HepG2 (cell line): Measurements from ENCODE around the gene SIK3. TPM values are rescaled to one million over a fixed set of nuclear protein-coding genes. Genes with fewer than 3 reads are reported as not detected.

Source experiments
- AGO1 ChIP-seq: fragments of 200-400 bp; formaldehyde crosslinking; IDR thresholded peaks from 2 replicates; pipeline ENCODE4 v1.6.1; 2017; ENCODE audit warnings: mild to moderate bottlenecking, low read depth, low read length, moderate library complexity; ENCODE audit not compliant: poor library complexity, severe bottlenecking
- BATF2 ChIP-seq: sonication (generic); formaldehyde crosslinking; IDR thresholded peaks from 2 replicates; pipeline ENCODE4 v1.8.0; 2022; ENCODE audit warnings: mild to moderate bottlenecking, missing genetic modification reagents, moderate library complexity
- BCLAF1 ChIP-seq: fragments of 450-650 bp; IDR thresholded peaks from 2 replicates; pipeline ENCODE4 v1.6.1; 2017; ENCODE audit warnings: mild to moderate bottlenecking
- FOXA1 ChIP-seq, 2 experiments: fragments of 450-650 bp in 1 of 2; sonication (generic) in 1 of 2; formaldehyde crosslinking in 1 of 2; IDR thresholded peaks; 2 replicates each; pipeline versions ENCODE4 v1.4.0 to v1.6.1; 2016 to 2020; ENCODE audit warnings: missing genetic modification reagents in 1 of 2
- FOXJ3 ChIP-seq: sonication (generic); formaldehyde crosslinking; IDR thresholded peaks from 2 replicates; pipeline ENCODE4 v1.4.0; 2020; ENCODE audit warnings: missing genetic modification reagents, mild to moderate bottlenecking, borderline replicate concordance
- GFI1 ChIP-seq: sonication (generic); formaldehyde crosslinking; IDR thresholded peaks from 2 replicates; pipeline ENCODE4 v1.5.0; 2020; ENCODE audit warnings: missing genetic modification reagents, mild to moderate bottlenecking, borderline replicate concordance
- MTF2 ChIP-seq: sonication (generic); formaldehyde crosslinking; IDR thresholded peaks from 2 replicates; pipeline ENCODE4 v1.5.0; 2020; ENCODE audit warnings: missing genetic modification reagents, borderline replicate concordance
- NAIF1 ChIP-seq: sonication (generic); formaldehyde crosslinking; IDR thresholded peaks from 2 replicates; pipeline ENCODE4 v1.5.0; 2020; ENCODE audit warnings: mild to moderate bottlenecking, missing genetic modification reagents, borderline replicate concordance
- NONO ChIP-seq, 2 experiments: fragments of 450-650 bp in 1 of 2; sonication (generic) in 1 of 2; formaldehyde crosslinking in 1 of 2; IDR thresholded peaks in 1 of 2; conservative IDR thresholded peaks in 1 of 2; 2 replicates each; pipeline versions ENCODE4 v1.6.1 to v1.8.0; 2017 to 2022; ENCODE audit warnings: mild to moderate bottlenecking in 1 of 2, missing genetic modification reagents in 1 of 2, moderate library complexity in 1 of 2
- RELA ChIP-seq: sonication (generic); formaldehyde crosslinking; IDR thresholded peaks from 2 replicates; pipeline ENCODE4 v1.4.0; 2020; ENCODE audit warnings: missing genetic modification reagents
- REPIN1 ChIP-seq: sonication (generic); formaldehyde crosslinking; IDR thresholded peaks from 2 replicates; pipeline ENCODE4 v1.8.0; 2022; ENCODE audit warnings: missing genetic modification reagents, low read depth, mild to moderate bottlenecking, borderline replicate concordance
- SETDB1 ChIP-seq: sonication (generic); formaldehyde crosslinking; IDR thresholded peaks from 2 replicates; pipeline ENCODE4 v1.5.1; 2020; ENCODE audit warnings: missing genetic modification reagents, mild to moderate bottlenecking, borderline replicate concordance
- SMC3 ChIP-seq: IDR thresholded peaks from 2 replicates; pipeline ENCODE4 v1.6.1; 2011; ENCODE audit warnings: low read length, improper control_type of control experiment
- SP140L ChIP-seq: sonication (generic); formaldehyde crosslinking; IDR thresholded peaks from 2 replicates; pipeline ENCODE4 v1.4.0; 2020; ENCODE audit warnings: missing genetic modification reagents, borderline replicate concordance
- TARDBP ChIP-seq: sonication (generic); formaldehyde crosslinking; IDR thresholded peaks from 2 replicates; pipeline ENCODE4 v1.8.0; 2022; ENCODE audit warnings: mild to moderate bottlenecking, missing genetic modification reagents
- THYN1 ChIP-seq: sonication (generic); formaldehyde crosslinking; IDR thresholded peaks from 2 replicates; pipeline ENCODE4 v1.8.1; 2023; ENCODE audit warnings: low read depth, mild to moderate bottlenecking, moderate library complexity, missing genetic modification reagents, borderline replicate concordance
- ZNF607 ChIP-seq: sonication (generic); formaldehyde crosslinking; IDR thresholded peaks from 2 replicates; pipeline ENCODE4 v1.5.1; 2020; ENCODE audit warnings: missing genetic modification reagents, mild to moderate bottlenecking, borderline replicate concordance
- ZNF724P ChIP-seq: sonication (generic); formaldehyde crosslinking; IDR thresholded peaks from 2 replicates; pipeline ENCODE4 v1.8.0; 2022; ENCODE audit warnings: missing genetic modification reagents, borderline replicate concordance
- ZNF776 ChIP-seq: sonication (generic); formaldehyde crosslinking; IDR thresholded peaks from 2 replicates; pipeline ENCODE4 v1.4.0; 2020; ENCODE audit warnings: mild to moderate bottlenecking, missing genetic modification reagents
- polyA plus RNA-seq, 8 experiments: library from polyadenylated mRNA; depleted of rRNA in 3 of 8; stranded (reverse) in 7 of 8; unstranded in 1 of 8; fragments of >200 nt; fragmentation: Illumina TruSeq in 4 of 8; extraction: Trizol in 4 of 8; gene quantifications; 2 replicates each; pipeline versions ENCODE4 v1.2.1 to v1.2.3, GENCODE V29; 2011 to 2016; ENCODE audit warnings: low read depth in 4 of 8, missing spikeins in 1 of 8, mixed read lengths in 1 of 8; ENCODE audit not compliant: insufficient read depth in 1 of 8
- total RNA-seq, 5 experiments: library from RNA; depleted of rRNA; stranded (reverse); fragments of >200 nt; fragmentation: Illumina TruSeq; extraction: Trizol; gene quantifications; 2 replicates each; pipeline ENCODE4 v1.2.3, GENCODE V29; 2016; ENCODE audit warnings: low read depth in 1 of 5
- TF ChIP-seq, protein P1 (sequence below): sonication (generic); formaldehyde crosslinking; IDR thresholded peaks from 2 replicates; pipeline ENCODE4 v1.5.0; 2020; ENCODE audit warnings: missing genetic modification reagents, mild to moderate bottlenecking, borderline replicate concordance
- TF ChIP-seq, protein P2 (sequence below): sonication (generic); IDR thresholded peaks from 2 replicates; pipeline ENCODE4 v1.6.1; 2016; ENCODE audit warnings: low read depth, borderline replicate concordance
- TF ChIP-seq, protein P3 (sequence below): sonication (generic); formaldehyde crosslinking; IDR thresholded peaks from 2 replicates; pipeline ENCODE4 v1.5.0; 2020; ENCODE audit warnings: missing genetic modification reagents, mild to moderate bottlenecking, borderline replicate concordance

The SIK3 gene
- total and polyA plus RNA-seq, 2 of the 13 experiments (the other 11 are each of a cell fraction or from before 2014, with no cell fraction given) = 5.7 to 9.8 TPM

DNA sequence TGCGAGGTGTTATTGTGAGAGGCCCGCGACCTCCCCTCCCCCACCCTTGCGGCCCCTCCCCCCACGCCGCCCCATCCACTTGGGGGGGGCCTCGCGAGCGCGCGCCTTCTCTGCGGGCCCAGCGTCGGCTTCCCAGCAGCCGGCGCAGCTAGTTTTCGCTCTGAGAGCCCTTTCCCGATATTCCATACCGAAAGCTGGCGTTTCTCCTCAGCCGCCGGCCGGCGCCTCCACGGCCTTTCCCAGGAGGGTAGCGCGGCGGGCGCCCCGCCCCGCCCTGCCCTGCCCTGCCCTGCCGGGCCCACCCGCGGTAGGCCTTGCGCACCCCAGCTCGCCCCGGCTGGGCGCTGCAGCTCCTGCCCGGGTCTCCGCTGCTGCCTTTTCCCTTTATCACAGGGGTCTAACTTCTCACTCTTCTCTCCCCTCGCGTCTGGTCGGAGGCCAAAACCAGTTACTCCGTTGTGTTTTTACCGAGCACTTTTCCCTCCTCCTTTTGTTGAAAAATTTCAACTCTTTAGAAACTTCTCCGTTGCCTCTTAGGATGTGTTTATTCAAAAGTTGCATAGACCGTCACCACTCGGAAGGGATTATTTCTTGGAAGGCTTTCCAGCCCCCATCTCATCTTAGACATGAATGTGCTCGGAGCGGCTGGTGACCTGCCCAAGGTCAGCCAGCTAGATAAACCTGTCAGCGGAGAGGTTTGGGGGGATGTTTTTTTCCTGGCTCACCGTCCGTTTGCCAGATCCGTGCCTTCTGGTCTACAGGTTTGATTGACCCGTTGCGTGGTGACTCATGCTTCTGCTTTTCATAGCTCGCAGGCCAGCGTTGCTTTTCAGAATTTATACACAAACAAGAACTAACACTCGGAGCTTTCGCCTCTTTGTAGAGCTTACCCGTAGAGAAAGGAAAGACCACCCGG lies 46.5 kb upstream of the SIK3 start (continued):
- TF ChIP-seq BCLAF1 (no peak), TARDBP (CRISPR knock-in tag) (0 out of 2 replicates have a peak, but pooled peaks have one; percentile 53), FOXA1 (IDR thresholded peaks at IDR 0.05) (no peak), FOXA1 (CRISPR knock-in tag; IDR thresholded peaks at IDR 0.05) (no peak), BATF2 (CRISPR knock-in tag) (no peak), ZNF776 (CRISPR knock-in tag) (0 out of 2 replicates have a peak, but pooled peaks have one; percentile 42), SMC3 (no peak), NONO (IDR thresholded peaks at IDR 0.05) (no peak), NONO (CRISPR knock-in tag; conservative IDR thresholded peaks at IDR 0.05) (no peak; the same call in 1 of the 2 replicates), ZNF724P (CRISPR knock-in tag) (no peak), REPIN1 (CRISPR knock-in tag) (0 out of 2 replicates have a peak, but pooled peaks have one; percentile 20), SP140L (no peak), THYN1 (0 out of 2 replicates have a peak, but pooled peaks have one; percentile 40), SETDB1 (CRISPR knock-in tag) (no peak), MTF2 (CRISPR knock-in tag) (no peak), RELA (CRISPR knock-in tag) (no peak), GFI1 (CRISPR knock-in tag) (no peak), AGO1 (no peak), FOXJ3 (CRISPR knock-in tag) (no peak), NAIF1 (CRISPR knock-in tag) (no peak), ZNF607 (CRISPR knock-in tag) (no peak)
- TF ChIP-seq, protein P1, sequence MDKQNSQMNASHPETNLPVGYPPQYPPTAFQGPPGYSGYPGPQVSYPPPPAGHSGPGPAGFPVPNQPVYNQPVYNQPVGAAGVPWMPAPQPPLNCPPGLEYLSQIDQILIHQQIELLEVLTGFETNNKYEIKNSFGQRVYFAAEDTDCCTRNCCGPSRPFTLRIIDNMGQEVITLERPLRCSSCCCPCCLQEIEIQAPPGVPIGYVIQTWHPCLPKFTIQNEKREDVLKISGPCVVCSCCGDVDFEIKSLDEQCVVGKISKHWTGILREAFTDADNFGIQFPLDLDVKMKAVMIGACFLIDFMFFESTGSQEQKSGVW (CRISPR knock-in tag) = no peak
- TF ChIP-seq, protein P2, sequence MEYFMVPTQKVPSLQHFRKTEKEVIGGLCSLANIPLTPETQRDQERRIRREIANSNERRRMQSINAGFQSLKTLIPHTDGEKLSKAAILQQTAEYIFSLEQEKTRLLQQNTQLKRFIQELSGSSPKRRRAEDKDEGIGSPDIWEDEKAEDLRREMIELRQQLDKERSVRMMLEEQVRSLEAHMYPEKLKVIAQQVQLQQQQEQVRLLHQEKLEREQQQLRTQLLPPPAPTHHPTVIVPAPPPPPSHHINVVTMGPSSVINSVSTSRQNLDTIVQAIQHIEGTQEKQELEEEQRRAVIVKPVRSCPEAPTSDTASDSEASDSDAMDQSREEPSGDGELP = 0 out of 2 replicates have a peak, but pooled peaks have one; percentile 17
- TF ChIP-seq, protein P3, sequence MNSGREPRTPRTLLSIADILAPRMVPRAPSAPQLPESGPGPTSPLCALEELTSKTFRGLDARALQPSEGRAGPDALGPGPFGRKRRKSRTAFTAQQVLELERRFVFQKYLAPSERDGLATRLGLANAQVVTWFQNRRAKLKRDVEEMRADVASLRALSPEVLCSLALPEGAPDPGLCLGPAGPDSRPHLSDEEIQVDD (CRISPR knock-in tag) = no peak
